NCI-H2227 (cell line): ENCODE results near the gene WNT7B.

Source experiments
- DNase-seq: peaks from one replicate; lab custom pipeline; 2025; ENCODE audit not compliant: unreplicated experiment; lab: John Stamatoyannopoulos, UW

WNT7B gene

GRCh38 chr22:45997077-45997776, 20.3 kb upstream of the WNT7B start:
- DNase-seq = peak; percentile 77

- DNase-seq = no peak
Observed at GRCh38 chr22:45996241-45997076, 19.5 kb upstream of the WNT7B start.

- no peak for DNase-seq
Observed at GRCh38 chr22:45995405-45996101, 18.6 kb upstream of the WNT7B start.

- peak; percentile 74 for DNase-seq
Observed at GRCh38 chr22:45994491-45995404, 17.8 kb upstream of the WNT7B start.

GRCh38 chr22:45993841-45994240, 16.9 kb upstream of the WNT7B start:
- no peak for DNase-seq

- no peak for DNase-seq
Observed at GRCh38 chr22:45993143-45993692, 16.3 kb upstream of the WNT7B start.

- DNase-seq = no peak
Observed at GRCh38 chr22:45992737-45993136, 15.8 kb upstream of the WNT7B start.

GRCh38 chr22:45991098-45991497, 14.1 kb upstream of the WNT7B start:
- DNase-seq = no peak

GRCh38 chr22:45987136-45987861, 10.3 kb upstream of the WNT7B start:
- DNase-seq = no peak

GRCh38 chr22:45984316-45984916, 7.5 kb upstream of the WNT7B start:
- no peak for DNase-seq

GRCh38 chr22:45983797-45984196, 6.8 kb upstream of the WNT7B start:
- no peak for DNase-seq

- no peak for DNase-seq
Observed at GRCh38 chr22:45980761-45981160, 3.8 kb upstream of the WNT7B start.

GRCh38 chr22:45980268-45980570, 3.3 kb upstream of the WNT7B start:
- no peak for DNase-seq

- DNase-seq = no peak
Observed at GRCh38 chr22:45978275-45978713, 1.3 kb upstream of the WNT7B start.

GRCh38 chr22:45977551-45978274, 751 bp upstream of the WNT7B start:
- no peak for DNase-seq

GRCh38 chr22:45976254-45977002, 534 bp downstream of the WNT7B start:
- no peak for DNase-seq

- no peak for DNase-seq
Observed at GRCh38 chr22:45975164-45976161, 1.5 kb downstream of the WNT7B start.
